HepG2 (cell line): ENCODE data around the gene AVPR2. TPM values are rescaled to one million over a fixed set of nuclear protein-coding genes. Genes with fewer than 3 reads are reported as not detected.

Experiments used
- AHDC1 ChIP-seq: sonication (generic); formaldehyde crosslinking; IDR thresholded peaks from 2 replicates; pipeline ENCODE4 v1.5.1; 2020; ENCODE audit warnings: mild to moderate bottlenecking, missing genetic modification reagents, borderline replicate concordance
- ATF2 ChIP-seq: sonication (generic); formaldehyde crosslinking; IDR thresholded peaks from 2 replicates; pipeline ENCODE4 v1.4.0; 2020; ENCODE audit warnings: missing genetic modification reagents
- CENPX ChIP-seq: sonication (generic); formaldehyde crosslinking; IDR thresholded peaks from 2 replicates; pipeline ENCODE4 v1.9.0; 2021; ENCODE audit warnings: mild to moderate bottlenecking, missing genetic modification reagents, moderate library complexity
- FOXO4 ChIP-seq: sonication (generic); formaldehyde crosslinking; conservative IDR thresholded peaks from 2 replicates; pipeline ENCODE4 v1.8.1; 2023; ENCODE audit warnings: missing genetic modification reagents
- GTF2F1 ChIP-seq: fragments of 150-350 bp; IDR thresholded peaks from 2 replicates; pipeline ENCODE4 v1.6.1; 2014; ENCODE audit warnings: low read length
- HMG20B ChIP-seq: conservative IDR thresholded peaks from 2 replicates; pipeline ENCODE4 v1.6.1; 2016; ENCODE audit warnings: missing genetic modification reagents, missing compliant biosample characterization
- IRF1 ChIP-seq: sonication (generic); formaldehyde crosslinking; IDR thresholded peaks from 2 replicates; pipeline ENCODE4 v1.4.0; 2020; ENCODE audit warnings: low read depth, mild to moderate bottlenecking, missing genetic modification reagents
- RBM22 ChIP-seq: fragments of 200-400 bp; formaldehyde crosslinking; optimal IDR thresholded peaks from 2 replicates; pipeline ENCODE3; 2017; ENCODE audit warnings: mild to moderate bottlenecking, low read length, moderate library complexity
- SAFB2 ChIP-seq: sonication (generic); formaldehyde crosslinking; IDR thresholded peaks from 2 replicates; pipeline ENCODE4 v1.5.1; 2020; ENCODE audit warnings: missing genetic modification reagents, low read depth, mild to moderate bottlenecking, borderline replicate concordance
- SETDB1 ChIP-seq: sonication (generic); formaldehyde crosslinking; IDR thresholded peaks from 2 replicates; pipeline ENCODE4 v1.5.1; 2020; ENCODE audit warnings: missing genetic modification reagents, mild to moderate bottlenecking, borderline replicate concordance
- SP4 ChIP-seq: sonication (generic); formaldehyde crosslinking; IDR thresholded peaks from 2 replicates; pipeline ENCODE4 v1.8.1; 2023; ENCODE audit warnings: mild to moderate bottlenecking, missing genetic modification reagents
- SRY ChIP-seq: sonication (generic); formaldehyde crosslinking; IDR thresholded peaks from 2 replicates; pipeline ENCODE4 v1.8.0; 2022; ENCODE audit warnings: mild to moderate bottlenecking, missing genetic modification reagents
- ZKSCAN5 ChIP-seq: sonication (generic); formaldehyde crosslinking; IDR thresholded peaks from 2 replicates; pipeline ENCODE4 v1.5.1; 2020; ENCODE audit warnings: mild to moderate bottlenecking, missing genetic modification reagents
- ZNF460 ChIP-seq: sonication (generic); formaldehyde crosslinking; IDR thresholded peaks from 2 replicates; pipeline ENCODE4 v1.5.1; 2020; ENCODE audit warnings: missing genetic modification reagents, mild to moderate bottlenecking, borderline replicate concordance
- ZNF552 ChIP-seq: sonication (generic); formaldehyde crosslinking; IDR thresholded peaks from 2 replicates; pipeline ENCODE4 v1.9.0; 2022; ENCODE audit warnings: missing genetic modification reagents, mild to moderate bottlenecking, borderline replicate concordance
- ZNF639 ChIP-seq: conservative IDR thresholded peaks from 2 replicates; pipeline ENCODE4 v1.6.1; 2018; ENCODE audit warnings: missing genetic modification reagents
- ZNF747 ChIP-seq: sonication (generic); formaldehyde crosslinking; IDR thresholded peaks from 2 replicates; pipeline ENCODE4 v1.8.1; 2023; ENCODE audit warnings: missing genetic modification reagents, mild to moderate bottlenecking, borderline replicate concordance
- ZNF782 ChIP-seq: sonication (generic); formaldehyde crosslinking; IDR thresholded peaks from 2 replicates; pipeline ENCODE4 v1.4.0; 2020; ENCODE audit warnings: missing genetic modification reagents, mild to moderate bottlenecking, borderline replicate concordance
- polyA plus RNA-seq, 8 experiments: library from polyadenylated mRNA; depleted of rRNA in 3 of 8; stranded (reverse) in 7 of 8; unstranded in 1 of 8; fragments of >200 nt; fragmentation: Illumina TruSeq in 4 of 8; extraction: Trizol in 4 of 8; gene quantifications; 2 replicates each; pipeline versions ENCODE4 v1.2.1 to v1.2.3, GENCODE V29; 2011 to 2016; ENCODE audit warnings: low read depth in 4 of 8, missing spikeins in 1 of 8, mixed read lengths in 1 of 8; ENCODE audit not compliant: insufficient read depth in 1 of 8
- total RNA-seq, 5 experiments: library from RNA; depleted of rRNA; stranded (reverse); fragments of >200 nt; fragmentation: Illumina TruSeq; extraction: Trizol; gene quantifications; 2 replicates each; pipeline ENCODE4 v1.2.3, GENCODE V29; 2016; ENCODE audit warnings: low read depth in 1 of 5

The AVPR2 gene
- total and polyA plus RNA-seq, 2 of the 13 experiments (the other 11 are each of a cell fraction or from before 2014, with no cell fraction given), result not detected

- TF ChIP-seq SETDB1 (CRISPR knock-in tag) (no peak), ZNF639 (CRISPR knock-in tag) (peak; percentile 50), ZNF782 (CRISPR knock-in tag) (no peak), IRF1 (no peak), AHDC1 (no peak), FOXO4 (CRISPR knock-in tag) (no peak), SRY (CRISPR knock-in tag) (0 out of 2 replicates have a peak, but pooled peaks have one; percentile 64), HMG20B (no peak), ZNF747 (CRISPR knock-in tag) (no peak), ZNF460 (no peak), ZNF552 (CRISPR knock-in tag) (no peak), GTF2F1 (no peak), CENPX (CRISPR knock-in tag) (no peak), ZKSCAN5 (CRISPR knock-in tag) (no peak), SP4 (CRISPR knock-in tag) (peak; percentile 66; the same call in 1 of the 2 replicates), RBM22 (no peak), SAFB2 (CRISPR knock-in tag) (no peak; the same call in 1 of the 2 replicates), ATF2 (CRISPR knock-in tag) (no peak)
These were observed 23.7 kb downstream of the AVPR2 start (continued) for GRCh38 chrX:153927922-153928760.
